ENCODE data around the gene CALN1.

CALN1 gene

GRCh38 chr7:72325561-72325960, 86.6 kb downstream of the CALN1 start (continued):
- TF ChIP-seq ATF2 (tag by site-specific recombination; IDR thresholded peaks at IDR 0.05; ENCODE audit: low read depth) (no peak), ZBTB44 (tag by site-specific recombination; IDR thresholded peaks at IDR 0.05) (no peak), ZNF488 (tag by site-specific recombination; IDR thresholded peaks at IDR 0.05) (no peak), ZSCAN5A (tag by site-specific recombination; IDR thresholded peaks at IDR 0.05) (no peak)

GRCh38 chr7:72321637-72322036, 90.5 kb downstream of the CALN1 start:
- Histone ChIP-seq H3K36me3 (ENCODE audit: control insufficient read depth in 2 of 2, insufficient read depth in 1 of 2, low read length in 2 of 2) (no peaks in the 10 kb centered on the region), H3K4me1 (ENCODE audit: control insufficient read depth, insufficient read depth, low read length) (no peaks in the 10 kb centered on the region), H3K27ac (ENCODE audit: extremely low read depth, low read depth, low read length) (no peak overlapping the region), H3K9me3 (ENCODE audit: control insufficient read depth, insufficient read depth, low read depth, low read length) (no peaks in the 10 kb centered on the region), H3K4me3 (ENCODE audit: low read depth, low read length) (no peak overlapping the region)
- CTCF ChIA-PET = no interaction called here
- no peak for TF ChIP-seq ZNF501 (tag by site-specific recombination; IDR thresholded peaks at IDR 0.05)
- TF ChIP-seq ZNF433 (tag by site-specific recombination; IDR thresholded peaks at IDR 0.05; ENCODE audit: low read depth) = no peak
- no peak for TF ChIP-seq MYNN (tag by site-specific recombination; IDR thresholded peaks at IDR 0.05; ENCODE audit: borderline replicate concordance)
- TF ChIP-seq ZNF670 (tag by site-specific recombination; IDR thresholded peaks at IDR 0.05; ENCODE audit: low read depth) = no peak
- no peak for TF ChIP-seq HOXA7 (CRISPR knock-in tag; IDR thresholded peaks at IDR 0.05; ENCODE audit: borderline replicate concordance)
- POLR2A ChIA-PET = no interaction called here

GRCh38 chr7:72321081-72321480, 91.1 kb downstream of the CALN1 start:
- Histone ChIP-seq H3K9me3 (ENCODE audit: control insufficient read depth, insufficient read depth, low read depth, low read length) (no peaks in the 10 kb centered on the region), H3K4me3 (ENCODE audit: low read depth, low read length) (no peak overlapping the region), H3K36me3 (ENCODE audit: control insufficient read depth in 2 of 2, insufficient read depth in 1 of 2, low read length in 2 of 2) (no peaks in the 10 kb centered on the region), H3K4me1 (ENCODE audit: control insufficient read depth, insufficient read depth, low read length) (no peaks in the 10 kb centered on the region), H3K27ac (ENCODE audit: extremely low read depth, low read depth, low read length) (no peak overlapping the region)
- ChIA-PET POLR2A (no interaction called here), CTCF (interaction anchor here (0.7 kb wide), 1 partner anchor 8 kb away, joined by 3 read pairs; no protein-coding TSS in a partner anchor)
- TF ChIP-seq ZNF157 (tag by site-specific recombination; IDR thresholded peaks at IDR 0.05) (no peak), RBAK (tag by site-specific recombination; IDR thresholded peaks at IDR 0.05) (no peak), ZBTB21 (tag by site-specific recombination; IDR thresholded peaks at IDR 0.05) (no peak), ZSCAN5A (tag by site-specific recombination; IDR thresholded peaks at IDR 0.05) (no peak), INSM2 (tag by site-specific recombination; IDR thresholded peaks at IDR 0.05) (no peak), ZBTB10 (tag by site-specific recombination; IDR thresholded peaks at IDR 0.05) (no peak), ZNF146 (tag by site-specific recombination; IDR thresholded peaks at IDR 0.05) (no peak), ZNF324 (tag by site-specific recombination; IDR thresholded peaks at IDR 0.05) (no peak), KLF7 (tag by site-specific recombination; IDR thresholded peaks at IDR 0.05; ENCODE audit: borderline replicate concordance) (no peak), ZNF211 (tag by site-specific recombination; IDR thresholded peaks at IDR 0.05; ENCODE audit: low read depth) (no peak)
